Ureter (tissue), 1 donor: ENCODE results near the gene PIM2. TPM values are rescaled to one million over a fixed set of nuclear protein-coding genes. Genes with fewer than 3 reads are reported as not detected.

Source experiments
- DNase-seq: peaks from one replicate; pipeline ENCODE4 v3.0.0-alpha.2; 2020; ENCODE audit warnings: low spot score
- total RNA-seq: library from RNA; stranded (reverse); gene quantifications from one replicate; pipeline ENCODE4 v1.2.4, GENCODE V29; 2023
- donor health status: DM: yes; HTN: yes; CAD: no.

Gene PIM2
- total RNA-seq, 1 donor from 2014 or later, result 13.6 TPM

DNA sequence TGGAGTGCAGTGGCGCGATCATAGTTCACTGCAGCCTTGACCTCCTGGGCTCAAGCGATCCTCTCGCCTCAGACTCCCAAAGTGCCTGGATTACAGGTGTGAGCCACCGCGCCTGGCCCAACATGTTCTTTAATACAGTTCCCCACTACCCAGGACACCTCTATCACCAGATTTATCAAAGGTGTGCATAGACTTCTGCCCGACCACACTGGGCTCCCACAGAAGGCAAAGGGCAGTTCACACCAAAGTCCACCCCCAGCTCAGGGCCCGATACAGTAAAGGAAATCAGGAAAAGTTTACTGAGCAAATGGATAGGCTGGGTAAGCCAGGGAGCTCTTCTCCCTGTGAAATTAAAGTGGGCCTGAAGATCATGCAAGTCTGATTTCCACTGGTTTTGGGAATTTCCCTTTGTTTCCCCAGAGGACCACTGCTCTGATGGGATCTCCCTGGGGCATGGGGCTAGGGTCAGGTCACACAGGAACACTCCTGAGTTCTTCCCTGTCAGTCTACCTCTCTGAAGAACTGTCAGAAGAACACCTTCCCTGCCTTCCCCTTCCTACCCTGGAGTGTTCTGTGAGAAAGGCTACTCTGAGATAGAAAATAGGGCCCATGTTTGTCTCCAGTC lies 17.7 kb upstream of the PIM2 start:
- DNase-seq, result no peak

DNA sequence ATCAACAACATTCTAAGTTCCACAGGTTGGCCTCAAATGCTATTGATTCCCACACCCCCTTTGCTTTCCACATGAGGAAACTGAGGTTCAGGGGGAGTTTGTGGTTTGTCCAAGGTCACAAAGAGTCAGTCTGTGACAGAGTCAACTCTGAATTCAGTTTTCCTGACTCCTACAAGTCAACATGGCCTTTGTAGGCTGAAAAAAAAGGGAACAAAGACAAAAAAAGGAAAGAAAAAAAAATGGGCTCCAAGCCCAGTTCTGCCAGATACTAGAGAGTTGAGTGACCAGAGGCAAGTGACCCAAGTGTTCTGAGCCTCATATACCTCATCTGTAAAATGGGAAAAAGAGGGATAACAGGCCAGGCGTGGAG lies 16.5 kb upstream of the PIM2 start:
- DNase-seq, result no peak

DNA sequence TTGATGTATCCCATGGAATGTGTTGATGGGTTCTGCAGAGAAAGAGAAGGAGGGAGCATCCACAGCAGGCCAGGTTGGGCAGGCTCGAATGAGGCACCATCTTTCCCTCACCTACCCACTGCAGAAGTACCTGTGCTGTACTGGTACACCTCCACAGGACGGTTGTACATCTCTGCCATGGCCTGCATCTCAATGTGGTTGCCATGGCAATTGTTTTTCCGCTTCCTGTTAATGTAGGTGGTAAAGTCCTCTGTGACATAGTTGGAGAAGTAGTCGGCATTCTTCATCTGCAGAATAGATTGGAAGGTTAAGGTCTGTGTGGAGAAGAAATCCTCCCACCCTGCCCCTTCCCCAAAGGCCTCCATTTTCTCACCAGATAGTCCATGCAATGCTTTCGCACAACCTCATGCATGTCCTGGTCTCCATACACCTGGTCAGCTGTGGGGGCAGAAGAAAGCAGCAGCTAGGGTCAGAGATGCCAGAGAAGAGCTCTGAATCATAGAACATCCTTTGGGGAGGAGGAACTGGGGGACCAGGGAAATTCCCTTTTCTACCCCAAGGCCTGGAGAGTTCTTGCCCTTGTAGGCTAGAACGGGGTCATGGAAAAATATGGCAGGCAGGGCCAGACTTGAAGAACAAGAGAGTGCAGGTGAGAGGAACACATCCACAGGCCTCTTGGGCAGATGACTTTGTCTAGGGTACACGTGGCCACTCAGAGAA lies 15.9 kb upstream of the PIM2 start:
- DNase-seq, result no peak

DNA sequence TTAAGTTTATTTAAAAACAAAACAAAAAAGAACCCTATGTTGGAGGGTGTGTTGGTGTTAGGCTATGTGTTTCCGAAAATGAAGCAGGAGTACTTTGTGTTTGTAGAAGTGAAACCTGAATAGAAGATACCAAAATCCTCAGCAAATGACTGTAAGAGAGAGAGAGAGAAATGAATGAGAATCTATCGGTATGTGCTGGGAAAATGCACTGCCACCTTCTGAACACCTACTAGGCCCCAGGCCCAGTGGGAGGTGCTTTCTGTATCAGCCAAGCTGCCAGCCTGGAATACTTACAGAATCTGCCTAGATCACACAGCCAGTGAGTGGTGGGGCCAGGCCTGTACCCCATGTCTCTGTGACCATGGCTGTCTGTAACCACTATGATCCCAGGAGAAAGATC lies 14.9 kb upstream of the PIM2 start:
- DNase-seq, result no peak

DNA sequence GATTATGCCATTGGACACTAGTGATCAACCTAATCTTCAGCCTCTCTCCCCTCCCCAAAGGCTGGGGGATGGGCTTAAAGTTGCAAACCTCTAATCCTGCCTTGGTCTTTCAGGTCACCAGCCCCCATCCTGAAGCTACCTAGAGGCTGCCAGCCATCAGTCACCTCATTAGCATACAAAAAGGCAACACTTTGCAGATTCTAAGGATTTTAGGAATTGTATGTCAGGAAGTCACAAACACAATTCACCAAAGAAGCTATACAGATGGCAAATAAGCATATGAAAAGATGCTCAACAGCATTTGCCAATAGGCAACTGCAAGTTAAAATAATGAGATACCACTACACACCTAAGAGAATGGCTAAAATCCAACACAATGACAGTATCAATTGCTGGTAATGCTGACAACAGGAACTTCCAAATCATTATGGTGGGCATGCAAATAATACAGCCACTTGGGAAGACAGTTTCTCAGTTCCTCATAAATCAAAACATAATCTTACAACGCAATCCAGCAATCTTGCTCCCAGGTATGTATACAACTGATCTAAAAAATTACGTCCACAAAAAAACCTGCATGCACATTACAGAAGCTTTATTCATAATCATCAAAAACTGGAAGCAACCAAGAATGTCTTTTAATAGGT lies 9.0 kb upstream of the PIM2 start:
- no peak for DNase-seq

DNA sequence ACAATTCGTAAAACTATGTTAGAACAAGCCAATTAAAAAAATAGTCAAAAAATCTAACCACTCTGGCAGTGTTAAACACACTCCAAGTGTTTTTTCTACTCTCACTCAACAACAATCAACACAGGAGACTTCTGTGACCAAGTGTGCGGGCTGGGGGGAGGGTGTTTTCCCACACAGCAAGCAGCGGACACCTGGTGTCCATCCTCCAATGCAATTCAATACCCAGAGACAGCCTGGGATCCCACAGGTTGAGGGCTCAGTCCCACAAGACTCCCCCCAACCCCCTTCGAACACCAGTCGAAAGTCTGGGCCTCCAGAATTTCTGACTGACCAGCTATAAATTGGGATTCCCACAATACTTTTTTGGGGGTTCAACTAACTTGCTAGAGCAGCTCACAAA lies 8.3 kb upstream of the PIM2 start:
- DNase-seq, result no peak

DNA sequence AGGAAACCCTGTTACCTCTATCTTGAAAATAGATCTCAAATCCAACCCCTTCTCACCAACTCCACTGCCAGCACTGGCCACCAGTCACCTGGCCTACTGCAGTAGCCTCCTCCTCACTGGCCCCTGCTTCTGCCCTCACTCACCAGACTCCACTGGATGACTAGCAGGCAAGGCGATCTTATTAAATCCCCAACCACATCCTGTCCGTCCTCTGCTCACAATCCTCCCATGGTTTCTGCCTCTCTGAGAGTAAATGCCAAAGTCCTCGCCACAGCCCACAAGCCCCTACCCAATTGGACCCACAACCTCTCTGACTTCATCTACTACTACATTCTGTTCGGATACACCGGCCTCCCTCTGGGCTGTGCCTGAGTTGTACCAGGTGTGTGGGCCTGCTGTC lies 5.4 kb upstream of the PIM2 start:
- no peak for DNase-seq

DNA sequence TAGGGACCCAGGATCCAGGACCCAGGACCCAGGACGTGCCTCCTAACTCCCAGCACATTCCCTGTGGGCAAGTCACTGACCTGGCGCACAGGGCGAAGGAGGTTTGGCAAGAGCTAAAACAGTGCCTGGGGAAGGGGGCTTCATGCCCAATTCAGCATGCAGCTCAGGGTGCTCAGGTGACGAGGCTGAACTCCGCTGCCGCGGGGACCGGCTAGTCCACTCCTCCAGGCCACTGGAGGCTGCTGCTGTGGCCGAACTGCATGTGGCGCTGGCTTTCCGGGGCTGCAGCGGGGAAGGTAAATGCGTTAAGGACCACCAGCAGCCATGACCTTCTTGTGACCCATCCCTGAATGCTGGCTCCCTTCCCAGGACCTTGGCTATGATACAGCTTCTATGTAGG lies 4.9 kb upstream of the PIM2 start:
- no peak for DNase-seq

DNA sequence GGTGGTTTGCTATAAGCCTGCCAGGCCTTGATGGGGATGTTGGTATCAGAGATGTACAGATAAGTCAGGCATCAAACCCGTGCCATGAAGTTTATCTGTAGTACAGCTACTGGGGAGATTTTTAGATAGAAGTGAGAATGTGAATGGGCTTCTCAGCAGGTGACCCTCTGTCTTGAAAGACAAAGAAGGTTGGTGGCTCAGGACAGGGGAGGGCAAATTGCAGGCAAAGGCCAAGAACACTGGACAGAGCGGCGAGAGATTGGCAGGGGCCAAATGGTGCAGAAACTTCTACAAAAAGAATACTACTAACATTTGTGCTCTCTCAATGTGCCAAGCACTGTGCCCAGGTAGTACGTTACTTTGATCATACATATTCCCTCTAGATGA lies 1.9 kb upstream of the PIM2 start:
- DNase-seq, result no peak

DNA sequence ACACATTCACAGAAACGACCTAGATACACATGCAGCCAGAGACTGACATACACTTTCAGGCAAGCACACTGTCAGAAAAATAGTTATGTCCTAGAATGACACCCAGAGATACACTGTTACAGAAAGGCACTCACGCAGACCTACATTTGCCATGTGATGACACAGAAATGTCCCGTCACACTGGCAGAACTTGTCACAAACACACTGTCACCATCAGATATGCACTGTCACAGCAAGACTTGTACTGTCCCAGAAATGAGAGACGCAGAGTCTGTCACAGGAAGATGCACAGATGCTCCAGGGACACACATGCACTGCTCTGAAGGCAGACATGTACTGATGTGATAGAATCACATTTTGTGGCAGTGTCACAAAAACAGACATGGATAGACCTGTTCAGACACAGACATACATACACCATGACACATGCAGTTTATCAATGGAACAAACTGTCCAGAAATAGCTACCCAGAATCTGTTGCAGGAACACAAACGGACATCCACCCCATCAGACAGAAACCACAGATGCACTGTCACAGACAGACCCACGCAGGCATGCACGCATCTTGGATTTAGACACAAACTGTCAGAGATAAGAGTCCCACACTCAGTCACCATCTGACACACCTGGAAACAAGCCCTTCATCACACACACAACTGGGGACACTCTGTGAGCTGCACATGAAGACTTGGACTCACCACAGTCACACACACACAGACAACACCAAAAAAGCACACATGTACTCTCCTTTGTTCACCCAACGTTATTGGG lies 1.3 kb upstream of the PIM2 start:
- DNase-seq, result no peak

DNA sequence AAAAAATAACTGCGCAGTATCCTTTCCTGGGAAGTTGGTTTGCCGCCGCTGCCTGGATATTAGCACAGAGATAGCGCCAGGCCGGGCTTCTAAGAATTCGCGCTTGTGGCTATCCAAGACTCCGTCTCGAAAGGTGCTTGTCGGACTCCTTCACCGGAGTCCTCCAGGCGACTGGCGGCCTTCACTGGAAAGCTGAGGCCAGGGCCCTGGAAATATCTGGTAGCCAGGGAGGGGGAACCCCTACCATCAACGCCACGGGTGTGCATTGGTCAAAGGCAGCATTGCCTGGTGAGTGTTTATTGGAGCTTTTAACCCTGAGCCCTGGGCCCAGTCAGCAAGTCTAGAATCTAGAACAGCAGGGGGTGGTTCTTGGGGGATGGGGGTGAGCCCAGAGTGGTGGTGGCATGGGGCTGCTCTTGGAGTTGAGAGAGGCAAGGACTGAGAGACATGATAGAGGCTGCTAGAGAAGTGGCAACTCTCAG lies 577 bp upstream of the PIM2 start:
- DNase-seq, result no peak

DNA sequence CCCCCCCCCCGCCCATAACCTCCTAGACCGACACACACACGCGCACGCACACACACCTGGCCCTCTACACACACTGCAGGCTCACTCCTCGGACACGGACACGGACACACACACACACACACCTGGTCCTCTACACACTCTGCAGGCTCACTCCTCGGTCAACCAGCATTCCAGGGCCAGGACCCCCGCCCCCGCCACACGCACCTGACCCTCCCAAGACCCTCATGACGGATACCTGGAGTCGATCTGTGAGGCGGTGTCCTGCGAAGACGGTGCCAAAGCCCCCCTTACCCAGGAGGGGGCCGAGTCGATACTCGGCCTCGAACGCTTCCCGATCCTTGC lies 552 bp downstream of the PIM2 start:
- no peak for DNase-seq

DNA sequence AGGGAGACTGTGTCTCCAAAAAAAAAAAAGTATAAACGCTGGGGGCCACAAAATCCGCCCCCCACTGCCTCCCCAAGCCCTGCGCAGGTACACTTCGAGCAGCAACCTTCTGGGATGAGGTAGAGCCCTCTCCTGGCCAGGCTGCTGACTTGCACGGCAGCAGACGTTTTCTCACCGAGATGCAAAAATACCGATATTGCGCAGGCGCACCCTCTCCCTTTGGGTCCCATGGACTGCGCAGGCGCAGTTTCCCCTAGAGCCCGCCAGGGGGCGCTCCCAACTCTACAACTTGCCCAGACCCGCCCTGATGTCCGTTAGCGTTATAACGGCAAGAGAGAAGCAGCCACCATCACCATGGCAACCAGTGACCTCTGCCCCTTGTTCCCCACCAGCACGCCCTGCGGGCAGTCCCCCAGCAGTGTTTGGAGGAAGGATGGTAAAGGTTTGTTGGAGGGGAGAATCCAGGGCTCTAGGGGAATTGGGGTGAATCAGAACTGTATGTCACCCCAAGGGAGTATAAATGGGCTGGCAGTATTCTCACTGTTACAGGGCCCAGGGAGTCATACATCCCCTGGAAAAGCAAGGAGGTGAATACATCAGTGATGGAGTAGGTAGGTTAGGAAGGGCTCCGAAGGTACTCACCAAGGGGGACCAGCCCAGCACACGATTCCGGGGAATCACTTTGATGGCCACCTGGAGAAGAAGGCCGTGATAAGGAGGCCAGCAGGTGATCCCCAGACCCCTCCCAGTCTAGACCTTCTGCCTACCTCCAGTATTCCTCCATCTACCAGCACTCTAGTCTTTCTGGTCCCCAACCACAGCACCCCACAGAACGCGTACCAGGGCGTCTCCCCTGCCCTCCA lies 1.5 kb downstream of the PIM2 start:
- DNase-seq, result peak; percentile 90

DNA sequence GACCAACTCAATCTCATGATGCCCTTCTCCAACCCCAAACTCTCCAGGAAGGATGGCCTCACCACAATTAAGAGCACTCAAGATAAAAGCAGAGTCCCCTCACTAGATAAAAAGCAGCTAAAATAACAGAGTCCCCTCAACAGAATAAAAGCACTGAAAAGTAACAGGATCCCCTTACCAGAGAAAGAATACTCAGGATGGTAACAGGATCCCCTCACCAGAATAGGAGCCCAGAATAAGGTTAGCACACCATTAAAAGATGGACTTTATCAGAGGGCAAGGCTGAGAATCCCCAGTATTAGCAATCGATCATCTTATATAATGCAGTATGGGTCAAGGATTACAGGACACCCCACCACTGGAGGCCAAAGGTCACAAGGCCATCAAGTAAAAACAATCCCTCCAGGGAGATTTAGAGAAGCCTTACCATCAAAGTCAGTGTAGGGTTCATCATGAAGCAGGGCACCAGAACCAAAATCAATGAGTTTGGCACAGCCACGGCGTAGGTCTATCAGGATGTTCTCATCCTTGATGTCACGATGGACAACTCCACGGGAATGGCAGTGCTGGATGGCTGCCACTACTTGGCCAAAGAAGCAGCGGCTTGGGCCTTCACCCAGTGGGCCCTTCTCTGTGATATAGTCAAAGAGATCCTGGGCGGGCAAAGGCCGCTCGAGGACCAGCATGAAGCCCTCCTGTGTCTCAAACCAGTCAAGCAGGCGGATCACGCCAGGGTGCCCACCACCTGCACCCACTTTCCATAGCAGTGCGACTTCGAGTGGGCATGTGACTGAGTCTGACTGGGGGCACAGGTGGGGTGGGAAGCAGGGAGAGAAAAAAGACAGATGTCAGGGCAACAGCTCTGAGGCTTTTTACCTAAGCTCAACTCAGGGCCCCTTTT lies 4.0 kb downstream of the PIM2 start:
- DNase-seq, result no peak

DNA sequence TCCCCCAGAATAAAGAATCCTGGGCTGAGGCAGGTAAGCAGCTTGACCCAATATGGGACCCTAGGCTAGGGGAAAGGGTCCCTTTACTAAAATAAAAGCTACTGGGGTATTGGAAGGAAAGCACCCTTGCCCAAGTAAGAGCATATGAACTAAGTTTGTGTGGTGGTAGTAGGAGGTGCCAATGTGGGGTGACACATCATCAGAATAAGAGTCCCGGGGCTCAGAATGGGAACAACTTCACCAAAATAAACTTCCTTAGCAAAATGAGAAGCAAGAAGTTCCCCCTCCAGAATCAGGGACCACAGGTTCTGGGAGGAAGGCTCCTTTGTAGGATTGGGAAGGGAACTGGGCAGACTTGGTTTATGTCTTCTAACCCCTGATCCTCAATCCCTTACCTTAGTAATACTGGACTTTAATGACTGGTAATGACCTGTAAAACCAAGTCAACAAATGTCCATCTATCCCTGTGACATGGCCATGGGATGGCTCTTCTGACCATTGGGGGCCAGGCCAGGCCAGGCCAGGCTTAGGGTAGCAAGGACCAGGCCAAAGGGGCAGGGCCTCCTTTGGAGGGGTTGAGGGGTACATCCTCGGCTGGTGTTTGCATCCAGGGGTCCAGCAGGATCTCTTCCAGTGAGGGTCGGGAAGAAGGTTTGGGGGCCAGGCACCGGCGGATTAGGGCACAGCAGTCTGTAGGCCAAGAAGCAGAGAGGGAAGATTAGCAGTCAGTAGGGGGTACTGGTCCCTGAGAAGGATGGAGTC lies 5.0 kb downstream of the PIM2 start:
- DNase-seq, result no peak

DNA sequence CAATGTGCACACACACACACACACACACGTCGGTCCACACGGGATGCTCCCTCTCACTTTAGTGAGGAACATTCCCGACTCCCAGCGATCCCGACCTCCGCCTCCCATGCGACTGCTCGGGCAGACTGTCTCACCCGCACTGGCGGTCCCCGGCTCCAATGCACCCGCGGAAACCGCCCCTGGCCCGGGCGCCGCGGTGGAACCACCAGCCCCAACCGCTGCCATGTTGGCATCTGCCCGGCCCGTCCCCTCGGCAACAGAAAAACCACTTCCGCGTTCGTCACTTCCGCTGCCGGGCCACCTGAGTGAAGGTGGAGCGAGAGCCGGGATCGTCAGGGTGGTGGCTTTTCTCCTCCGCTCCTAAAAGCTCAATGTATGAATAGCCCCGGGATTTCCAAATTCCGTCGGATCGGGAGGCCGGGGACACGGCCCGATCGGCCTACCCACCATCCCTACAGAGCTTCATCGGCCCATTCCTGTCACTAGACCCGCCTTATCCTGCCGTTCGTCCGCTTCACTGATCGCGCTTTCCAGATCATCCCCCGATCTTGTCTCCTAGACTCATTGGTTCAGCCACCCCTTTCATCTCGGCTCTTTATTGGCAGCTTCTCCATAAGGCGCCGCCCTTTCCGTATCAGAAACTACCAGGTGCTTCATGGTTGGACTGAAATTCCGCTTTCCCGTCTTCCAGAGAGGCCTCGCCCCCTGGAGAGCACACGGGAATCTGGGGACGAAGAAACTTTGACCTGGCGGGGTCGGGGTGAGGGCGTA lies 7.2 kb downstream of the PIM2 start, which contains the start of gene SLC35A2:
TSS of gene SLC35A2 (minus strand) at position 235 of the 771 bp plus-strand sequence. CDS start at position 225, 10 bp downstream.
- DNase-seq, result peak; percentile 87

DNA sequence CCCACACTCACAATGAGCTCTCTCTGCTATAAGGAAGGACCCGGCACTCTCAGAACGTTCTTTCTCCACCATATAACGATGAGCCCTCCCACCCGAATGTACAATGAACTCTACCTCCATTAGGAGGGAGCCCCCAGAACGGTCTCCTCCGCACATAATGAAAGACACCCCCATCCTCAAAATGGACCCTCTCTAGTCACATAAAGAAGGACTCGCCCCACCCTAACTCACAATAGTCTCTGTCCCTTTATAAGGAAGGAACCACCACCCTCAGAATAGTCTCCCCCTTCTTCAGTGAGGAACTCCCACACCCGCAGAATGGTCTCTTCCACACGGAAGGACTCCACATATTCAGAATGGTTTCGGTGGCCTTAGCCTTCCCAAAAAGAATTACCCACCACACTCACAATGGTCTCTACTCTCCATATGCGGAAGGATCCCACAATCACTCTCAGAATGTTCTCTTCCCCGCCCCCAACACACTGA lies 7.9 kb downstream of the PIM2 start:
- DNase-seq, result no peak

DNA sequence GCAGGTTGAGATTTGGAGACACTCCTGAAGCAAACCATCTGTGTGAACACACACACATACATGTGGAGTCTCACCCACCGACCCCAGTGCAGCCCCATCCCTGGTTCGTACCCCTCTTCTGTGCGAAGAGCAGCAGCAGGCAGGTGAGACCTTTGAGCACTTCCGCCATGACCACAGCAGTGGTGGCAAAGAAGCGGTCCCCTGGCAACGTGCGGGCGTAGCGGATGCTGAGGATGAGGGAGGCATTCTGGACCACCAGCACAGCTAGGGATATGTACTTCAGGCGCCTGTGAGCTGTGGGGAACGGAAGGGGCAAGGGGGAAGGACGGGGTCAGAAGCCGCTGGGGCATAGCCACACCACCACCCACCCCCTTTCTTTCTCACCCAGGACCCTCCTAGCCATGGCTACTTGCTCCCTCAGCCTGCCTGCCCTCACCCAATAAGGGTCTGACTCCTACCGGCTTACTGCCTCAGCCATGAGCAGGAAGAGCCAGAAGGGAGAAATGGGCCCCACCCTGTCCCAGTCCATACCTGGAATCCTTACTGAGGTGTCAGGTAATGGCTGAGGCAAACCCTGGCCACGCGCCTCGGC lies 9.0 kb downstream of the PIM2 start:
- DNase-seq, result no peak
